ENCODE measurements around the gene ZNF789.

Gene ZNF789

GRCh38 chr7:99531354-99531765 lies 58.7 kb downstream of the ZNF789 start:
- H3K9me2 ChIP-seq (ENCODE audit: low read depth, low read length) = no peaks in the 10 kb centered on the region
- H3K4me1 ChIP-seq (ENCODE audit: insufficient read depth, low read length, severe bottlenecking) = no peaks in the 10 kb centered on the region
- H3K36me3 ChIP-seq (ENCODE audit: insufficient read depth, low read length) = peaks cover 75% of the 10 kb centered on the region
- no peaks in the 10 kb centered on the region for H4K20me1 ChIP-seq (ENCODE audit: insufficient read depth, low read length)
- H3K9me3 ChIP-seq (ENCODE audit: low read length) = peaks cover 33% of the 10 kb centered on the region
- H3K79me2 ChIP-seq (ENCODE audit: insufficient read depth, low read length) = no peaks in the 10 kb centered on the region
- no peak overlapping the region for H3K4me3 ChIP-seq (ENCODE audit: low read depth, low read length, poor library complexity, severe bottlenecking)
- no peak overlapping the region for H2AFZ ChIP-seq (ENCODE audit: low read length)
- no peak overlapping the region for H3K9ac ChIP-seq (ENCODE audit: low read length)
- H3K27ac ChIP-seq (ENCODE audit: low read depth, low read length, poor library complexity, severe bottlenecking) = no peak overlapping the region
- no peaks in the 10 kb centered on the region for H3K27me3 ChIP-seq (ENCODE audit: insufficient read depth, low read length)
- no peak overlapping the region for H3K4me2 ChIP-seq (ENCODE audit: low read length)
- no peaks in the 10 kb centered on the region for H3F3A ChIP-seq (ENCODE audit: insufficient read depth, low read length)
- no peak for TF ChIP-seq CTCF (IDR thresholded peaks at IDR 0.05; ENCODE audit: low read length)
- no peak for TF ChIP-seq EZH2 (IDR thresholded peaks at IDR 0.05; ENCODE audit: borderline replicate concordance, low read length)

GRCh38 chr7:99535667-99536066 lies 63.0 kb downstream of the ZNF789 start:
- Histone ChIP-seq H3K9me2 (ENCODE audit: low read depth, low read length) (no peaks in the 10 kb centered on the region), H3K4me3 (ENCODE audit: low read depth, low read length, poor library complexity, severe bottlenecking) (no peak overlapping the region), H3F3A (ENCODE audit: insufficient read depth, low read length) (no peaks in the 10 kb centered on the region), H3K4me1 (ENCODE audit: insufficient read depth, low read length, severe bottlenecking) (no peaks in the 10 kb centered on the region), H3K4me2 (ENCODE audit: low read length) (no peak overlapping the region), H4K20me1 (ENCODE audit: insufficient read depth, low read length) (no peaks in the 10 kb centered on the region), H3K9ac (ENCODE audit: low read length) (no peak overlapping the region), H2AFZ (ENCODE audit: low read length) (no peak overlapping the region), H3K27me3 (ENCODE audit: insufficient read depth, low read length) (no peaks in the 10 kb centered on the region), H3K27ac (ENCODE audit: low read depth, low read length, poor library complexity, severe bottlenecking) (no peak overlapping the region), H3K36me3 (ENCODE audit: insufficient read depth, low read length) (peaks cover 32% of the 10 kb centered on the region), H3K79me2 (ENCODE audit: insufficient read depth, low read length) (no peaks in the 10 kb centered on the region), H3K9me3 (ENCODE audit: low read length) (peaks cover 38% of the 10 kb centered on the region)
- TF ChIP-seq EZH2 (IDR thresholded peaks at IDR 0.05; ENCODE audit: borderline replicate concordance, low read length) (no peak), CTCF (IDR thresholded peaks at IDR 0.05; ENCODE audit: low read length) (no peak)

Data from OCI-LY1 (cell line).